Measurements from ENCODE around the gene H2AZ1.

The H2AZ1 gene

DNA sequence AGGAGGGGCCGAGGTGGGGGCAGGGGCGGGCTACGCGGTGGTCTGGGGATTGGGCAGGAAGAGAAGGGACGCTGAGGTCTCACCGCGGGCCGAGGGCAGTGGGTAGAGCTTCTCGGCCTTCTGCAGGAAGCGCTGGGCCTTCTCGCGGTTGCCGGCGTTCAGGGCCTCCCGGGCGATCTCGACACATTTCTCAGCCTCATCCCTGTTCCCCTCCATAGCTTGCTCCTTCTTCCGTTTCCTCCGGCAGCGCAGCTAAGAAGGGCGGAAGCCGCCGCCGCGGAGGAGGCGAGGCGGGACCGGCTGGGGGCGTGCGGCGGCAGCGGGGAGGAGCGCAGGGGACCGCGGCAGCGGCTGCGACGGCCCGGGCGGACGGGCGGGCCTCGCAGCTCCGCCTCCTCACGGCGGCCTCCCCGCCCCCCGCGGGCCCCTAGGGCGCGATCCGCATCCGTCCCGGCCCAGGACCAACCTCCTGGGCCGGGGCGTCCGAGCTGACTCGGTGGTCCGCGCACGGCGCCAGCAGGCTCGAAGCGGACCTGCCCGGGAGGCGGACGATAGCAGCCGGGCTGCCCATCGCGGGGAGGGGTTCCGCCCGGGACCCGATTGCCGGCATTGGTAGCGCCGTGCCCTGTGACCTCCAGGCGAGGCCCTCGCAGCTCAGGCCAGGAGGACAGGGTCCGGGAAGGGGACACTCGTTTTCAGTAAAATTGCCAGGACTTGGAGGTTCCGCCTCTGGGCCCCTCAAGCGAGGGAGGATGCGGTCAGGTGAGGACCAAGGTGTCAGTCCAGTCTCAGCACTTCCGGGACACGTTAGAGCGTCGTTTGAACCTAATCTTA, 3.5 kb downstream of the H2AZ1 start, which contains the start of gene DNAJB14:
TSS of gene DNAJB14 (minus strand) at position 263 of the 834 bp plus-strand sequence. CDS start at position 216, 47 bp downstream.
- H3K4me3 ChIP-seq (ENCODE audit: low read depth, low read length), result peak within 1 kb of the TSS; percentile 86

DNA sequence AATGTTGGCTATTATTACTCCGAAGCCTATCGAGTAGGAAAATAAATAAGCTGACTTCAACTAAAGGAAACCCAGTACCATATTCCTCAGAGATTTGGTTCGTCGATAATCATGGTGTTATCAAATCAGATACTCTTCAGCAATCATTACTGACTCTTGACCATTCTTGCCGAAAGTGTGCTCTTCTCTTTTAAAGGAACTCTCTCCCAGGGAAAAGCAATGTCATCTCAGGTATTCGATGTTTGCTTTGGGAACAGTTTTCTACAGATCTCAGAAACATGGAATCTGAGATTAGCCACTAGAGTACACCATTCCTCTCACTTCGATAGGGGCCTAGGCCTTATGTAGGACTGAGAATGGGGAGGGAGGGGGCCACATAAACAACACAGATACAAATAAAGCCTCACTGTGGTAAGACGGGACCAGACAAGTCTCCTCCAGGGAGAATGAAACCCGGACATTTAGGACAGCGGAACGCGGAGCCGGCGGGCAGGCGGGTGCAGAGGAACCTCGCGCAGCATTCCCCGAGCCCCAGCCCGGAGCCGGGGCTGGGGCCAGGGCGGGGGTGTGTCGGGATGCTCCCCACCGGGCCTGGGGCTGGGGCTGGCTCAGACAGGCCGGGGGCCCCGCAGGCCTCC, 4.2 kb downstream of the H2AZ1 start:
- H3K4me3 ChIP-seq (ENCODE audit: low read depth, low read length), result peak overlapping the region; percentile 86

DNA sequence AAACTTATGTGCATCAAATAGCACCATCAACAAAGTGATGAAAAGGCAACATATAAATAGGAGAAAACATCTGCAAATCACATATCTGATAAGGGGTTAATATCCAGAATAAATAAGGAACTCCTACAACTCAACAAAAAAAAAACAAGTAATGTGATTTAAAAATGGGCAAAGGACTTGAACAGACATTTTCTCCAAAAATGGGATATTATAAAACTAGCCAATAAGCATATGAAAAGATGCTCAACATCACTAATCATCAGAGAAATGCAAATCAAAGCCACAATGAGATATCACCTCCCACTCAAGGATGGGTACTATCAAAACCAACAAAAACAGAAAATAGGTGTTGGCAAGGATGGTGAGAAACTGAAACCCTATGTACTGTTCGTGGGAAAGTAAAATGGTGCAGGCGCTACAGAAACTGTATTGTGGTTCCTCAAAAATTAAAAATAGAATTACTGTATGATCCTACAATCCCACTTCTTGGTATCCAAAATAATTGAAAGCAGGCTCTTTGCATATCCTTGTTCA, 6.1 kb downstream of the H2AZ1 start:
- H3K4me3 ChIP-seq (ENCODE audit: low read depth, low read length), result no peak overlapping the region

DNA sequence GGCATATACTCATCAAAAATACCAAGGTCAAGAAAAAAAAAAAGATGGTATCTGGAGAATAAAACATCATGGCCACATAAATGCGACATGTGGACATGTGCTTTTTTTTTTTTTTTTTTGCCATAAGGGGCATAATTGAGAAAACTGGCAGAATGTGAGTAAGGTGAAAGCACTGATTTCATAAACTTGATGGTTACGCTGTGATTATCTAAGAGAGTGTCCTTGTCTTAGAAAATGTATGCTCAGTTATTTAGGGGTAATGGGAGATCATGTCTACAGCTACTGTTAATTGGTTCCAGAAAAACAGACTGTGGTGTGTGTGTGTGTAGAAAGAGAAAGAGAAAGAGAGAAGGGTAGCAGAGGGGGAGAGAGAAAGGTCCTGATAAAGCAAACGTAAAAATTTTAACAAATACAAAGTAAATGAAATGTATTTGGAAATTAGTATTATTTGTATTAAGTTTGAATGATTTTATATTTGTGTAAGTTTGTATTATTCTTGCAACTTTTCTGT, 11.8 kb downstream of the H2AZ1 start:
- no peak overlapping the region for H3K4me3 ChIP-seq (ENCODE audit: low read depth, low read length)

DNA sequence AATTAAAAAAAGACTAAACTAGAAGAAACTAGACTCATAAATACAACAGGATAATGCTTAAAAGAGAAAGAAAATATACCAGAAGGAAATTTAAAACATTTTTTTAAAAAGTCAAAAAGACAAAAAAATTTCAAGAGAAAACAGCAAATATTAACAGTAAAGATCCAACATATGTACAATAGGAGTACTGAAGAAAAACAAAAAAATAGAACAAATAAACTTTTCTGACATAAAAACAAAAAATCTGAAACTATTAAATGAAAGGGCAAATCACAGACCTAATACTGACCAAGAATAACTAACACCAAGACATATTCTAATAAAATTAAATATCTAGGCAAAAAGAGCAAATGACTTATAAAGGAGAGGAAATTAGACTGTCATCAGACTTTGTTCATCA, 15.2 kb downstream of the H2AZ1 start:
- no peak overlapping the region for H3K4me3 ChIP-seq (ENCODE audit: low read depth, low read length)

DNA sequence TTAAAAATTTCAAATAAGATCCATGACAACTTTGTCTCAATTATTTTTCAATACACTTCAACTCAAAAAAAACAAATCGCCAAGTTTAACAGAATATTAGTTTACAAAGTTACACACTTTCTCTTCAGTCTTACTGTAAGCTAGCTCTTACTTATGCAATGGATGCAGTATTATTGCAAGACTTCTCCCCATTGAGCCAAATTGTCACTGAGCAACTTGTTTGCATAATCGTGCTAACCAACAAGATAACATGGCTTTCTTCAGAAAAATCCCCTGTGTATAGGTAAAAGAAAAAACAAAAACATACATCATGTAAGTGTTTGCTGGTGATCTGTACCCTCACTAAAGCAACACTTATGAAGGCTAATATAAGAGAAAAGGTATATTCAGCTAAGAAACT, 22.5 kb downstream of the H2AZ1 start:
- H3K4me3 ChIP-seq (ENCODE audit: low read depth, low read length), result no peak overlapping the region

DNA sequence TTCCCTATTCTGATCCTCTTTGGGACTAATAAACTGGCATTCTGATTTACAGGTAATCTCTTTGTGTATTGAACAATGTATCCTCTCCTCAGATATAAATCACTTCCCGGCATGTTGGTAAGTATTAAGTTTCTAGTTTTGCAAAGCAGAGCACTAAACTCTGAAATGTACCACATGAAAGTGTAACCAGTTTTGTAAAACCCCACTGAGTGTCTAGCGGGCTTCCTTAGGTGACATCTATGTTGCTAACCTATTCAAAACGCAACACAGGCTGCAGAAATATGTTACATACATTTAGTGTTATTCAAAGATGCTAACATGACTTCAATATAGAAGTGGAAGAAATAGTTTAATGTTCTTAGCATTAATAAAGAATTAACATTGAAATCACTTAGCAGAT, 28.9 kb downstream of the H2AZ1 start:
- H3K4me3 ChIP-seq (ENCODE audit: low read depth, low read length), result no peak overlapping the region

DNA sequence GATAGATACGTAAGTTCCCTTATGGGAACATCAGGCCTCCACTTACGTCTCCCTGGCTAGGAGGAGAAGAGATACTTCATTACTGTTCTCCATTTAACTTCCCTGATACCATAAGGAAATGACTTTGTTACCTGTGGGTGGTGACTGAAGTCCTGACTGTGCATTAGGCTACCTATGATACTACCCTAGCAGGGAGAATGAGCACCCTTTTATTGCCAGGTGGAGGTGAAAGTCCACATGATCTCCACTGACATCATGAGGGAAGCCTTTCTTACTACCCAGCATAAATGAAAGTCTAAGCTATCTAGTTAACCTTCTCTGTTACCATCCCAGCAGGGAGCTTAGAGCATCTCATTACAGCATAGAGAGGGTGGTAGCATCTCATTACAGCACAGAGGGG, 31.4 kb downstream of the H2AZ1 start:
- H3K4me3 ChIP-seq (ENCODE audit: low read depth, low read length), result no peak overlapping the region

DNA sequence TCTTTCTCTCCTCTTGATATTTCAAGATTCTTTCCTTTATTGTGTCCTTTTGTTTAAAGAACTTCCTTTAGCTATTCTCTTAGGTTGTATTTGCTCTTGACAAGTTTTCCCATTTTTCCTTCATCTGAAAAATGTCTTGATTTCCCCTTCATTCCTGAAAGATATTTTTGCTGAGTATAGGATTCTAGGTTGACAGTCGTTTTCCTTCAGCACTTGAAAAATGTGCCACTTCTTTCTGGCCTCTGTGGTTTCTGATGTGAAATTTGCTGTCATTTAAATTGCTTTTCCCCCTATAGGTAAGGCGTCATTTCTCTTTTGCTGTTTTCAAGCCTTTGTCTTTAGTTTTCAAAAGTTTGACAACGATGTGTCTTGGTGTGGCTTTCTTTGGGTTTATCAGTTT, 32.5 kb downstream of the H2AZ1 start:
- no peak overlapping the region for H3K4me3 ChIP-seq (ENCODE audit: low read depth, low read length)

DNA sequence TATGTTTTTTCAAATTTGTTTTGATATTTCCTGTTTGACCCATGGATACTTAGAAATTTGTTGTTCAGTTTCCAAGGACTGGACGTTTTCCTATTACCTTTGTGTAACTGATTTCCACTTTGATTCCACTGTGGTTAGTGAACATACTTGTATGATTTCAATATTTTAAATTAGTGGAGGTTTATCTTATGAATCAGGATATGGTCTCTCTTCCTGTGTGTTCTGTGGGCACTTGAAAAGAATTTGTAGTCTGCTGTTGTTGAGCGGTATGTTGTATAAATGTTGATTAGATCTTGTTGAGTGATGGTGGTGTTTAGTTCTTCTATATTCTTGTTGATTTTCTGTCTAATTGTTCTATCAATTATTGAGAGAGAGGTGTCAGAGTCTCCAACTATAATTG, 34.6 kb downstream of the H2AZ1 start:
- no peak overlapping the region for H3K4me3 ChIP-seq (ENCODE audit: low read depth, low read length)
